GM23248 (cell line): ENCODE results near the gene CCDC9. TPM values are rescaled to one million over a fixed set of nuclear protein-coding genes. Genes with fewer than 3 reads are reported as not detected.

ENCODE experiments used
- DNase-seq: peaks from one replicate; pipeline ENCODE4 v3.0.0-alpha.2; 2015
- H2AFZ ChIP-seq: fragments of 200-600 bp; sonication (generic); 2 replicates; pipeline ENCODE4 v1.6.1; 2016; ENCODE audit warnings: antibody characterized with exemption
- H3F3A ChIP-seq: fragments of 200-600 bp; sonication (generic); 2 replicates; pipeline ENCODE4 v1.6.1; 2016; ENCODE audit warnings: mild to moderate bottlenecking, antibody characterized with exemption, mixed run types; ENCODE audit not compliant: insufficient read depth
- H3K27ac ChIP-seq: fragments of 200-600 bp; sonication (generic); 2 replicates; pipeline ENCODE4 v1.5.1; 2016; ENCODE audit warnings: mild to moderate bottlenecking
- H3K27me3 ChIP-seq: fragments of 200-600 bp; sonication (generic); replicated peaks from 2 replicates; pipeline ENCODE4 v1.6.1; 2016; ENCODE audit warnings: mild to moderate bottlenecking; ENCODE audit not compliant: insufficient read depth
- H3K36me3 ChIP-seq: fragments of 200-600 bp; sonication (generic); 2 replicates; pipeline ENCODE4 v1.6.1; 2016; ENCODE audit warnings: low read depth, mild to moderate bottlenecking
- H3K4me1 ChIP-seq: fragments of 200-600 bp; sonication (generic); 2 replicates; pipeline ENCODE4 v1.6.1; 2016; ENCODE audit warnings: mild to moderate bottlenecking; ENCODE audit not compliant: insufficient read depth
- H3K4me2 ChIP-seq: fragments of 200-600 bp; sonication (generic); one replicate; pipeline ENCODE4 v1.6.1; 2016; ENCODE audit warnings: mild to moderate bottlenecking; ENCODE audit not compliant: unreplicated experiment
- H3K4me3 ChIP-seq: fragments of 200-600 bp; sonication (generic); 2 replicates; pipeline ENCODE4 v1.5.1; 2016; ENCODE audit warnings: mild to moderate bottlenecking
- H3K79me2 ChIP-seq: fragments of 200-600 bp; sonication (generic); 2 replicates; pipeline ENCODE4 v1.6.1; 2016; ENCODE audit warnings: mild to moderate bottlenecking; ENCODE audit not compliant: insufficient read depth
- H3K9ac ChIP-seq: fragments of 200-600 bp; sonication (generic); 2 replicates; pipeline ENCODE4 v1.6.1; 2016; ENCODE audit warnings: mild to moderate bottlenecking
- H3K9me2 ChIP-seq: fragments of 200-600 bp; sonication (generic); 2 replicates; pipeline ENCODE4 v1.6.1; 2016; ENCODE audit warnings: mixed run types, mild to moderate bottlenecking, moderate library complexity; ENCODE audit not compliant: insufficient read depth
- H3K9me3 ChIP-seq: fragments of 200-600 bp; sonication (generic); one replicate; pipeline ENCODE4 v1.6.1; 2017; ENCODE audit warnings: low read depth
- H4K20me1 ChIP-seq: fragments of 200-600 bp; sonication (generic); 2 replicates; pipeline ENCODE4 v1.6.0; 2016; ENCODE audit not compliant: insufficient read depth
- EZH2 ChIP-seq: fragments of 200-600 bp; sonication (generic); IDR thresholded peaks from 2 replicates; pipeline ENCODE4 v1.6.1; 2018; ENCODE audit warnings: antibody characterized with exemption, mild to moderate bottlenecking; ENCODE audit not compliant: insufficient read depth, poor library complexity, severe bottlenecking
- EZH2phosphoT487 ChIP-seq: fragments of 200-600 bp; sonication (generic); IDR thresholded peaks from 2 replicates; pipeline ENCODE4 v1.6.1; 2018; ENCODE audit warnings: antibody characterized with exemption, moderate library complexity, mild to moderate bottlenecking, low read depth; ENCODE audit not compliant: insufficient read depth
- WGBS, 2 experiments: methylation state at CpG; one replicate each; pipeline ENCODE4 v1.1.6; 2015 to 2017; ENCODE audit warnings: low lambda C conversion rate in 2 of 2, low coverage in 1 of 2; ENCODE audit errors: missing lambda C conversion rate in 2 of 2; 5-methylcytosine and 5-hydroxymethylcytosine counted together
- in situ Hi-C: fragments of 300-500 bp; cut with MboI; formaldehyde crosslinking; loops from 2 replicates; pipeline ENCODE4 v1.15.0; 2020
- polyA plus RNA-seq: library from polyadenylated mRNA; unstranded; fragments of >200 nt; fragmentation: Nextera tagmentation; extraction: Ambion mirVana; gene quantifications from 2 replicates; pipeline ENCODE4 v1.2.1, GENCODE V29; 2016
- total RNA-seq: library from RNA; depleted of rRNA; stranded (reverse); fragments of >200 nt; shearing (Covaris generic); gene quantifications from 2 replicates; pipeline ENCODE4 v1.2.3, GENCODE V29; 2014

Gene CCDC9
- total and polyA plus RNA-seq, 2 experiments from 2014 or later: 4.1 to 11.1 TPM

GRCh38 chr19:47239610-47240296 is 16.6 kb upstream of the CCDC9 start:
- peaks cover 14% of the 10 kb centered on the region for H3K4me1 ChIP-seq
- H3K4me2 ChIP-seq: peak overlapping the region; percentile 18
- H3K4me3 ChIP-seq: peak overlapping the region; percentile 51
- WGBS, 2 experiments: 6 to 8% methylated on average over 27 to 34 of the region's 62 CpGs
- peak; percentile 60 for DNase-seq
- TF ChIP-seq EZH2phosphoT487 (no peak), EZH2 (no peak)
- no peaks in the 10 kb centered on the region for H3K9me3 ChIP-seq
- in situ Hi-C loops: no loop called here
- no peaks in the 10 kb centered on the region for H3K27me3 ChIP-seq
- no peaks in the 10 kb centered on the region for H4K20me1 ChIP-seq
- no peak overlapping the region for H3K27ac ChIP-seq
- no peaks in the 10 kb centered on the region for H3K9me2 ChIP-seq
- H3K9ac ChIP-seq: no peak overlapping the region
- peaks cover 23% of the 10 kb centered on the region for H3F3A ChIP-seq
- peak overlapping the region; percentile 47 for H2AFZ ChIP-seq
- H3K79me2 ChIP-seq: no peaks in the 10 kb centered on the region
- H3K36me3 ChIP-seq: no peaks in the 10 kb centered on the region

DNA sequence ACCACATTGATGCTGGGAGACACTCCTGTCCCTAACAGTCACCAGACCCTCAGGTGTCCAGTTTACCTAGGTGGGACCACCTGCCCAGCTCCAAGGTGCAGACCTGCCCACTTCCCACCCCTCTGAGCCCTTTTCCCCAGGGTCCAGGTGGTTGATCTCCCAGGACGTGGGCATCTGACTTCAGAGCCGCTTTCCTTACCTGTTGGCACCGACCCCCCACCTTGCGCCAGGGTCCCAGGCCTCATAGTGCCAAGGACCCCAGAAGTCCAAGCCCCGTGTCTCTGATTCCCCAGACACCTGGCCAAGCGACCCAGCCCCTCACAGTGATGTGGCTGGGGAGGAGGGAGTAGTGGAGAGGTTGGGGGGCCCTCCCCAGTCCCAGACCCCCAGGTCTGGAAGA is 15.8 kb upstream of the CCDC9 start:
- H3K4me1 ChIP-seq: peaks cover 14% of the 10 kb centered on the region
- no peak overlapping the region for H2AFZ ChIP-seq
- H3K9me3 ChIP-seq: no peaks in the 10 kb centered on the region
- H4K20me1 ChIP-seq: no peaks in the 10 kb centered on the region
- no peak for TF ChIP-seq EZH2
- TF ChIP-seq EZH2phosphoT487: no peak
- H3K9me2 ChIP-seq: no peaks in the 10 kb centered on the region
- H3K79me2 ChIP-seq: no peaks in the 10 kb centered on the region
- H3K36me3 ChIP-seq: no peaks in the 10 kb centered on the region
- H3K27ac ChIP-seq: no peak overlapping the region
- H3K9ac ChIP-seq: no peak overlapping the region
- 46 to 51% methylated on average over 6 of the region's 6 CpGs for WGBS, 2 experiments
- no peaks in the 10 kb centered on the region for H3K27me3 ChIP-seq
- peaks cover 23% of the 10 kb centered on the region for H3F3A ChIP-seq
- no peak overlapping the region for H3K4me2 ChIP-seq
- no peak for DNase-seq
- in situ Hi-C loops: no loop called here
- no peak overlapping the region for H3K4me3 ChIP-seq

GRCh38 chr19:47240996-47241918 is 15.1 kb upstream of the CCDC9 start:
- TF ChIP-seq EZH2phosphoT487 (no peak), EZH2 (no peak)
- no peaks in the 10 kb centered on the region for H3K9me2 ChIP-seq
- no peaks in the 10 kb centered on the region for H4K20me1 ChIP-seq
- H3K9me3 ChIP-seq: no peaks in the 10 kb centered on the region
- 13 to 18% methylated on average over 13 to 22 of the region's 27 CpGs for WGBS, 2 experiments
- in situ Hi-C loops: no loop called here
- no peak overlapping the region for H2AFZ ChIP-seq
- peak overlapping the region; percentile 27; the same call in 1 of the 2 replicates for H3K4me3 ChIP-seq
- H3K79me2 ChIP-seq: no peaks in the 10 kb centered on the region
- peak overlapping the region; percentile 48 for H3K4me2 ChIP-seq
- H3K27ac ChIP-seq: no peak overlapping the region
- H3K36me3 ChIP-seq: no peaks in the 10 kb centered on the region
- peak overlapping the region; percentile 32 for H3K9ac ChIP-seq
- peak; percentile 91 for DNase-seq
- H3K27me3 ChIP-seq: no peaks in the 10 kb centered on the region
- peaks cover 14% of the 10 kb centered on the region for H3K4me1 ChIP-seq
- peaks cover 23% of the 10 kb centered on the region for H3F3A ChIP-seq

- no peak overlapping the region for H2AFZ ChIP-seq
- H3K27me3 ChIP-seq: no peaks in the 10 kb centered on the region
- TF ChIP-seq EZH2phosphoT487: no peak
- TF ChIP-seq EZH2: no peak
- no peaks in the 10 kb centered on the region for H4K20me1 ChIP-seq
- no peaks in the 10 kb centered on the region for H3K9me2 ChIP-seq
- H3K27ac ChIP-seq: peak overlapping the region; percentile 55; the same call in 1 of the 2 replicates
- H3F3A ChIP-seq: peaks cover 23% of the 10 kb centered on the region
- DNase-seq: no peak
- WGBS, 2 experiments: 80% methylated on average over 7 of the region's 7 CpGs
- in situ Hi-C loops: no loop called here
- no peaks in the 10 kb centered on the region for H3K79me2 ChIP-seq
- H3K4me2 ChIP-seq: no peak overlapping the region
- no peak overlapping the region for H3K4me3 ChIP-seq
- no peaks in the 10 kb centered on the region for H3K36me3 ChIP-seq
- peaks cover 14% of the 10 kb centered on the region for H3K4me1 ChIP-seq
- no peak overlapping the region for H3K9ac ChIP-seq
- H3K9me3 ChIP-seq: no peaks in the 10 kb centered on the region
Measured at GRCh38 chr19:47241919-47242577, 14.3 kb upstream of the CCDC9 start.
